K562 (cell line): ENCODE results near the gene TEDC1.

Source experiments
- CTCF ChIP-seq, 3 experiments: IDR thresholded peaks in 2 of 3; conservative IDR thresholded peaks in 1 of 3; 2 replicates each; pipeline ENCODE4 v1.5.1; 2011 to 2012; ENCODE audit warnings: low read length in 3 of 3, mild to moderate bottlenecking in 3 of 3, control low read depth in 2 of 3, improper control_type of control experiment in 1 of 3, inconsistent platforms in 1 of 3, low read depth in 1 of 3, mixed read lengths in 1 of 3, moderate library complexity in 1 of 3; ENCODE audit not compliant: insufficient read depth in 2 of 3
- EZH2 ChIP-seq: IDR thresholded peaks from 2 replicates; pipeline ENCODE4 v1.6.1; 2012; ENCODE audit warnings: low read depth, mild to moderate bottlenecking, inconsistent platforms, low read length, borderline replicate concordance
- HMBOX1 ChIP-seq: sonication (generic); IDR thresholded peaks from 2 replicates; pipeline ENCODE4 v1.6.1; 2016
- HNRNPL ChIP-seq: fragments of 200-400 bp; formaldehyde crosslinking; IDR thresholded peaks from 2 replicates; pipeline ENCODE4 v1.6.1; 2017; ENCODE audit warnings: low read depth, mild to moderate bottlenecking, low read length
- MXI1 ChIP-seq: IDR thresholded peaks from 2 replicates; pipeline ENCODE4 v1.6.1; 2011; ENCODE audit warnings: low read depth, mild to moderate bottlenecking, improper control_type of control experiment, low read length
- TRIM28 ChIP-seq: fragments of 450-650 bp; IDR thresholded peaks from 2 replicates; pipeline ENCODE4 v1.6.1; 2017
- ZNF239 ChIP-seq: fragments of 250-450 bp; sonication (Bioruptor Pico); IDR thresholded peaks from 2 replicates; pipeline ENCODE4 v1.4.0; 2020; ENCODE audit warnings: mild to moderate bottlenecking

GRCh38 chr14:105491366-105491973, 424 bp downstream of the TEDC1 start:
- TF ChIP-seq HNRNPL, result peak; percentile 64; the same call in 1 of the 2 replicates
- no peak for TF ChIP-seq CTCF (IDR thresholded peaks at IDR 0.05 in 2 of 3, conservative IDR thresholded peaks at IDR 0.05 in 1 of 3; ENCODE audit: insufficient read depth in 2 of 3, low read depth in 1 of 3, low read length in 3 of 3)
- TF ChIP-seq ZNF239 (CRISPR knock-in tag), result no peak
- no peak for TF ChIP-seq HMBOX1
- TF ChIP-seq EZH2, result no peak
- no peak for TF ChIP-seq MXI1
- TF ChIP-seq TRIM28, result no peak
